DMS153 treated with DMSO at 0.1 percent for 48 hours (cell line): ENCODE results near the gene ZSCAN30.
"Not testable (repeated sequence)": the region's sequence is repeated elsewhere in the genome, so short reads cannot be mapped to it uniquely, and the experiment has no call there.

Experiments used
- DNase-seq: peaks from one replicate; lab custom pipeline; 2025; ENCODE audit not compliant: unreplicated experiment; lab: John Stamatoyannopoulos, UW

The ZSCAN30 gene

GRCh38 chr18:35239314-35239713, 50.7 kb downstream of the ZSCAN30 start:
- DNase-seq, result no peak

GRCh38 chr18:35236571-35237363, 53.3 kb downstream of the ZSCAN30 start:
- DNase-seq, result no peak

- DNase-seq, result no peak
Measured at GRCh38 chr18:35231052-35231451, 59.0 kb downstream of the ZSCAN30 start.

GRCh38 chr18:35227254-35227653, 62.8 kb downstream of the ZSCAN30 start:
- no peak for DNase-seq

DNA sequence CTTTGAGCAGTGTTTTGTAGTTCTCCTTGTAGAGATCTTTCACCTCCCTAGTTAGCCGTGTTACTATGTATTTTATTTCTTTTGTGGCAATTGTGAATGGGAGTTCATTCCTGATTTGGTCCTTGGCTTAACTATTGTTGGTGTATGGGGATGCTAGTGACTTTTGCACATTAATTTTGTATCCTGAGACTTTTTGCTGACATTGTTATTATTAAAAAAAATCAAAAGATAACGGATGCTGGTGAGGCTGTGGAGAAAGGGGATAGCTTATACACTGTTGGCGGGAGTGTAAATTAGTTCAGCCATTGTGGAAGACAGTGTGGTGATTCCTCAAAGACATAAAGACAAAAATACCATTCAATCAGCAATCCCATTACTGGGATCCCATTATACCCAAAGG, 66.2 kb downstream of the ZSCAN30 start:
- no peak for DNase-seq

GRCh38 chr18:35220424-35220823, 69.6 kb downstream of the ZSCAN30 start:
- DNase-seq, result no peak

GRCh38 chr18:35219331-35219730, 70.7 kb downstream of the ZSCAN30 start:
- not testable (repeated sequence) for DNase-seq

DNA sequence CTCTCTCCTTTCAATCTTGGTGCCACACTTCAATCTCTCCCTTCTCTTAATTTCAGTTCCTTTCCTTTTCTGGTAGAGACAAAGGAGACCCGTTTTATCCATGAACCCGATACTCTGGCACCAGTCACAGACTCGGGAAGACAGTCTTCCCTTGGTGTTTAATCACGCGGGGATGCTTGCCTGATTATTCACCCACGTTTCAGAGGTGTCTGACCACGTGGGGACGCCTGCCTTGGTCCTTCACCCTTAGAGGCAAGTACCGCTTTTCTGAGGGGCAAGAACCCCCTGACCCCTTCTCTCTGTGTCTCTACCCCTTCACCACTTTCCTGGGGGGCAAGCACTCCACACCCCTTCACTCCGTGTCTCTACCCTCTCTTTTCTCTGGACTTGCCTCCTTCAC, 73.4 kb downstream of the ZSCAN30 start:
- not testable (repeated sequence) for DNase-seq

GRCh38 chr18:35215026-35215425, 75.0 kb downstream of the ZSCAN30 start:
- DNase-seq, result no peak

- DNase-seq, result not testable (repeated sequence)
Measured at GRCh38 chr18:35205746-35206458, 84.1 kb downstream of the ZSCAN30 start.

DNA sequence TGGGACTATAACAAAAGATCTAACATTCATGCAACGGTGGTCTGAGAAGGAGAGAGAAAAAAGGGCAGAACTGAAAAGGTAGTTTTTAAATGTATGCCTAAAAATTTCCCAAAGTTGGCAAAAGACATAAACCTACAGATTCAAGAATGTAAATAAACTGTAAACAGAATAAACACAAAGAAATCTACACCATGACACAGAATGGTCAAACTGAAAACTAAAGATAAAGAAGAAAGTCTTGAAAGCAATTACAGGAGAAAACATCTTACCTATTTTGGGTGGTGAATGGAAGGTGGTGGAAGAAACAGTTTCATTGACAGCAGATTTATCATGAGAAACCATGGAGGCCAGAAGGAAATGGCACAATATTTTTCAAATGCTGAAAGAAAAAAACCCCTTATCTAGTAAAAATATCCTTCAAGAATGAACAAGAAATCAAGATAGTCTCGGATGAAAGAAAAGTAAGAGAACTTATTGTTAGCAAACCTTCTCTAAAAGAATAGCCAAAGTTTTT, 84.8 kb downstream of the ZSCAN30 start:
- no peak for DNase-seq

- no peak for DNase-seq
Measured at GRCh38 chr18:35203067-35203466, 87.0 kb downstream of the ZSCAN30 start.

- DNase-seq, result no peak
Measured at GRCh38 chr18:35201256-35201931, 88.6 kb downstream of the ZSCAN30 start.
